Activated CD8-positive, alpha-beta memory T cell treated with anti-CD3 and anti-CD28 coated beads for 48 hours (primary cell): ENCODE measurements around the gene C1QTNF7.
A peak's percentile ranks its signal among the peaks of the same experiment; 100 is the strongest.

Source experiments
- DNase-seq, 3 experiments: peaks; one replicate each; pipeline ENCODE4 v3.0.0-alpha.2; 2020; ENCODE audit warnings: low read depth in 2 of 3, low spot score in 2 of 3

C1QTNF7 gene

GRCh38 chr4:15427701-15428100 lies at the start of gene C1QTNF7:
C1QTNF7 (plus strand) TSS chr4:15428033; CDS start chr4:15435744, 7,711 bp downstream.
- DNase-seq: no peak

DNA sequence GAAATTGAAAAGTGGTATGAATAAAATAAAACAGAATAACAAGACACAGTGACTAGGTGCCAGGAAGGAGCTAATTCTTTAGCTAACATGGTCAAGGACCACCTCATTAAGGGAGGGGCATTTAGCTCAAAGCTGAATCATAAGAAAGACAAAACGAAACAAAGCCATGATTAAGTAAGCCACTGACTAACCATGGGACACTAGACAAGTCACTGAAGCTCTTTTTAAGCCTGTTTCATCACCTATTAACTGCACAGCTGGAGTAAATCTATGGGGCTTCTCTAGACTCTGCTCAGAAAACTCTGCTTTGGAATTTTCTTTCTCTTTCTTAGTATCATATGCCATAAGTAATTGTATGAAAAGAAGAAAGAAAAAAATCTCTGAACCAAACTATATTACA lies 49.8 kb upstream of the C1QTNF7 start:
- DNase-seq: no peak

- DNase-seq: no peak
Observed at GRCh38 chr4:15378493-15378892, 49.3 kb upstream of the C1QTNF7 start.

- DNase-seq: no peak
Observed at GRCh38 chr4:15381806-15382338, 46.0 kb upstream of the C1QTNF7 start.

GRCh38 chr4:15382669-15383273 lies 45.1 kb upstream of the C1QTNF7 start:
- no peak for DNase-seq

GRCh38 chr4:15385515-15385914 lies 42.3 kb upstream of the C1QTNF7 start:
- no peak for DNase-seq

- DNase-seq: no peak
Observed at GRCh38 chr4:15385928-15386327, 41.9 kb upstream of the C1QTNF7 start.

DNA sequence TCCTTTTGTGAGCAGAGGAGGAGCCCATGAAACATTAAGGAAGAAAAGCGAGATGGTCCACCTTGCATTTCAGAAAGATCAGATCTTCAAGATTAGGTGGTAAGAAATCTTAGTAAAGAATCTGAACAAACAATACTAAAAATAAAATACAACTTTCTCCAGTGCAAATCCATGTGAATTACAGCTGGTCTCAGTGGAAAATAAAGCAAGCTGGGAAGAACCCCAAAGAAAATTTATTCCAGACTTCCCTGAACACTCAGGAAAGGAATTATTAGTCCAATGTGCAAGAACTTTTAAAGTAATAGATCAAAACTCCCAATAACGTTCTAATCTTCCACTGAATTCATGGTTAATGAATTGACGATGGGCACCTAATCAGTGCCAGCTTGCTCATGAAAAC lies 37.3 kb upstream of the C1QTNF7 start:
- DNase-seq: no peak

DNA sequence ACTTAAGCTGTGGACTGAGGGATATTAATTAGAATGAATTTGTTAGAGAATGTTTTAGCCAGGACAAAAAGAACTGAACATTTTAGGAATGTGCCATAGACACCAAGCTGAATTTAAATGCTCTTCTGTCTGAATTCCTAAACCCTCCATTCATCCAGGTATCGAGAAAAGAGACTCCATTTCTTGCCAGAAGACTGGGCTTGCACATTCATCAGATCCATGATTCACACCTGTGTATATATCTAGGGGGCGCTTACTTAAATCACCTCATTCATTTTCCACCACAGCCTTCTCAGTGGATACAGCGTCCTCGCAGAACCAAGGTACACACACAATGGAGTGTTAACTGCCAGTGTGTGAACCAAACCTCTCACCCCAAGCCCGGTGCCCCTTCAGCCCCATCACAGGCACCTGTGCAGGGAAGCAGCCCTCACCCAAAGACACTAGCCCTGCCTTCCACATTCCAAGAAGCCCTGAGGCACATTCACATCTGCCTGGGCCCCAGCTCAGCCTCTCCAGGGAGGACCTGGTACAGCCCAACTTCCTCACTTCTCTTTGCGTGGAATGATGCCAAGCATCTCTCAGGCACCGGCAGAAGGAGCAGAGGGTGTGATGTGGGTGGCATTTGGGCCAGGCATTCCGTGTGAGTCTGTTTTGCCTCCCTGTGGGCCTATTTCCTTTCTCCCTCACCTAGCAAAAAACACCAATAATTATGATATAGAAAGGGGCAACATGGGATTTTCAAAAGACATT lies 35.6 kb upstream of the C1QTNF7 start:
- no peak for DNase-seq

DNA sequence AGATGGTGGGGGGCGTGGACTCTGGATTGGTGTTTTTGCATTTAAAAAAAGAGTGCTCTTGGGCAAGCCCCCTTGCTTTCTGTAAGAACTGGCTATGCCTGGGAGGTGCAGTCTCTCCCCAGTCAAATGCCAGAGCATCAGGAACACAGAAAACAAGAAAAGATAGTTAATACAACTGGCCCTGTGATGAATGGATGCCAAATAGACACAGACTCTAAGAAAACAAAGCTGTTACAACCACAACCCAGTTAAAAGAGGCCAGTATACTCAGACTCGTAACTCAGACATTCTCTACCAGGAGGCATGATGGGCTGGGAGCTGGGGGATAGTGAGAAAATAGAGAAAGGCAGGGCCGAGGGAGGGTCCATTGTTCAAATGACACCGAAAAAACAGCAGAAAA lies 32.5 kb upstream of the C1QTNF7 start:
- DNase-seq: no peak

GRCh38 chr4:15396157-15396800 lies 31.6 kb upstream of the C1QTNF7 start:
- peak in 1 of 3 experiments; percentile 27 for DNase-seq

DNA sequence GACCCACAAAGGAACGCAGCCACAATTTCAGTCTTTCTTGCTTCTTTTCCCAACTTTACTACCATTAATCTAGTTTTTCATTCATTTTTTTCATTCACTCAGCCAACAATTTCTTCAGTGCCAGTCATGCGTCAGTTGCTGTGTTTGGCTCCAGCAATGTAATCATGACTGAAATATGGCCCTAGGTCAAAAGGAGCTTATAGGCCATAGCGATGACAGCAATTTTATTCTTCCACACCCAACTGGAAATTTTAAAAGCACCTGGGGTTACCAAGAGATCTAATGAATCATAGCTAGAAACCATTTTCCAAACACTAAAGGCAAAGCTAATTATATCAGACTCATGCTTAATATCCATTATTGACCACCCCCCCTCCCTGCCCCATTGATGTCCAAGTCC lies 29.8 kb upstream of the C1QTNF7 start:
- DNase-seq: no peak

- no peak for DNase-seq
Observed at GRCh38 chr4:15398732-15399131, 29.1 kb upstream of the C1QTNF7 start.

- DNase-seq: no peak
Observed at GRCh38 chr4:15400226-15400625, 27.6 kb upstream of the C1QTNF7 start.

DNA sequence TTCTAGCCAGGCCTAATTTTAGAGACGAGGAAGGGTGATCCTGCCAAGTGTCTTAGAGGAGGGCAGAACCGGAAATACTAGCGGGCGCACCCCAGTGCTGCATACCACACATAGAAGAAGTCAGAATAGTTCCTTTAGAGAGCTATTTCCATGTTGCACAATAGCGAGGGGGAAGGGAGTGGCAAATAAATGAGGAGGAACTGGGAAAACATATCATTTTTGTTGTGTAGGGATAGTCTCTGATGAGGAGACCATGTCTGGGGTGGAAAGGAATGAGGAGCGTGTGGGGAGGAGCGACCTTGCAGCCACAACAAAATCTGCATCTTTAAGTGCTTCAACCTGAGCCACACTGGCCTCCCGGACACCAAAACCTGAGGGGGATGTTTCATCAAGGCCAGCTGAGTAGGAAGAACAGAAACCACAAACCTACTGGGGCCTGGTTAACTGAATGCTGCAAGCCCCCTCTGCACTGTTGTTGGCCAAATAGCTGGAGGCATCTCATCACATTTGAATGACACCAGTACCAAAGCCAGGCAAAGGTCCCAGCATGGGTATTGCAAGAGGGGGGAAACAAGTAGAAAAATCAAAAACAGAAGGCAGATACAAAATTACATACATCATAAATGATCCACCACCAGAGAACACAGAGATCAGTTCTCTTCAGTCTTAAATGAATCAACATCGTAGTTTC lies 26.7 kb upstream of the C1QTNF7 start:
- no peak for DNase-seq

DNA sequence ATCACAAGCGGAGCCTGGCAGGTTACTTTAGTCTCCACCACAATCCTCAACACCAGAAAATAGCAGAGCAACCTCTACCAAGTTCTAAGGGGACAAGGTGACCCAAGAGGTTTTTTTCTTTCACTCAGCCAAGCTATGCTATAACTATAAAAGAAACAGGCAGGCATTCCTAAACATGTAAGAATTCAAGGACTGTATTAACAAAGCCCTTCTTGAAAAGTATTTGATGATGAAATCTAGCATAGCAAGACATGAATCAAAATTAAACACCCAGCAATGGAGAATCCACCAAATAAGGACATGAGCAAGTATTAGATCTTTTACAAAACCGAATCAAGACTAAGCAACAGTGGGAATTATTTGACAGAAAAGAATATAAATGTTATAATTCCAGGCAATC lies 25.7 kb upstream of the C1QTNF7 start:
- no peak for DNase-seq

GRCh38 chr4:15402974-15403373 lies 24.9 kb upstream of the C1QTNF7 start:
- DNase-seq: no peak

GRCh38 chr4:15405018-15405417 lies 22.8 kb upstream of the C1QTNF7 start:
- no peak for DNase-seq

DNA sequence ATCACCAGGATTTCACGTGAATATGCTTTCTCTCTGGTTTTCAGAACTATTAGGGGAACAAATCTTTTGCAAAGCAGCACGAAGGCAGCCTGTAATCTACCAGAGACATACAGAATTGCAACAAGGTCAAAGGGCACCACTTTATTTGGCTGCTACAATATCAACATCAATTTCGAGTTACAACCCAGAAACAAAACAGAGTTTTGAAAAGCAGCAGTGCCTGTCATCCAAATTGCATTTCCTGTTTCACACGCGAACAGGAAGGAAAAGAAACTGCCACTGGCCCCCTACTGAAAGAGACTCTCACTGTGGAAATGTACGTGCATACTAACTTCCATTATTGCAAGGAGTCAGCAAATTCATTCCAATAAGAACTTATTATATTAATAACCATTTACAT lies 17.1 kb upstream of the C1QTNF7 start:
- no peak for DNase-seq

GRCh38 chr4:15412461-15412860 lies 15.4 kb upstream of the C1QTNF7 start:
- no peak for DNase-seq

DNA sequence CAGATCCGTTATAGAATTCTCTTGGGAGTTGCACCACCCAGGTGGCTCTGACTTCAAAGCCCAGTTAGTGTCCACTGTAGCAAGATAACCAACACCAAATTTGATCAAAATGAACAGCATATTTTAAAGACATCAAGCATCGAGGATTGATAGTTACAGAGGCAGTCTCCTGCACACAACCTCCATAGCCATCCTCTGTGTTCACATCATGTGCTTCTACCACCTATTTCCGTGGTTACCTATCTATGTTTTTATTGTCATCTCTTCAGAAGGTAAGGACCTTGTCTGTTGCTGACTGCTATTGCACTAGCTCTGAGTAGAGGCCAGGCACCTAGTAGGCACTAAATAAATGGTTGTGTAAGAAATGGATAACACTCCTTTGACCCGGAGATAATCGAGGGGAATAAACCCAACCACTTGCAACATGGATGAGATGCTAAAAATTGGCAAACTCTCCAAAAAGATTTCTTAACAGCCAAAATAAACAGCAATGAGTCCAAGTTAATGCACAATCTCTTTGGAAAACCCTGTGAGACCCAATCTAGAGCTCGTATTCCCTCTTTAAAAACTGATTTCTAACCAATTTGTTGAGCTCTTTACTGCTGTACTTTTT lies 14.7 kb upstream of the C1QTNF7 start:
- DNase-seq: no peak
